CD4-positive, alpha-beta T cell (primary cell): Measurements from ENCODE around the gene MBLAC1. TPM values are rescaled to one million over a fixed set of nuclear protein-coding genes. Genes with fewer than 3 reads are reported as not detected.

Experiments
- ATAC-seq: fragments of 200-7000 bp; cut with Tn5 transposase; one replicate; pipeline ENCODE4 v1.10.0; 2022; ENCODE audit warnings: mild to moderate bottlenecking; ENCODE audit not compliant: poor library complexity
- CTCF ChIA-PET: fragments of 350-600 bp; sonication (Branson Sonifier 250); formaldehyde crosslinking; loops from one replicate; lab custom pipeline; 2021; ENCODE audit warnings: antibody characterized with exemption, inconsistent platforms; lab: Charles Lee
- POLR2A ChIA-PET: fragments of 350-600 bp; sonication (Branson Sonifier 250); formaldehyde crosslinking; loops from one replicate; lab custom pipeline; 2021; ENCODE audit warnings: antibody characterized with exemption, inconsistent platforms; lab: Charles Lee
- DNase-seq, 14 experiments: peaks; one replicate each; pipeline ENCODE4 v3.0.0-alpha.2; 2013 to 2020; ENCODE audit warnings: mixed read lengths in 2 of 14
- H3K27ac ChIP-seq, 2 donors: one replicate each; pipeline versions ENCODE4 v1.5.1 to v1.7.0; 2013; ENCODE audit warnings: low read length in 2 of 2, low read depth in 1 of 2, mild to moderate bottlenecking in 1 of 2
- H3K27me3 ChIP-seq, 2 experiments: 1 replicate in 1 of 2; 2 replicates in 1 of 2; pipeline versions ENCODE4 v1.6.1 to v1.7.0; 2013; ENCODE audit warnings: low read length in 2 of 2, control low read depth in 1 of 2, mild to moderate bottlenecking in 1 of 2, moderate library complexity in 1 of 2; ENCODE audit not compliant: insufficient read depth in 2 of 2, control insufficient read depth in 1 of 2
- H3K36me3 ChIP-seq: one replicate; pipeline ENCODE4 v1.6.1; 2013; ENCODE audit warnings: low read length, control low read depth; ENCODE audit not compliant: insufficient read depth
- H3K4me1 ChIP-seq: one replicate; pipeline ENCODE4 v1.6.1; 2013; ENCODE audit warnings: low read length, control low read depth; ENCODE audit not compliant: insufficient read depth
- H3K4me3 ChIP-seq: one replicate; pipeline ENCODE4 v1.5.1; 2013; ENCODE audit warnings: mild to moderate bottlenecking, low read length, moderate library complexity
- H3K9me3 ChIP-seq, 2 experiments: 1 replicate in 1 of 2; 2 replicates in 1 of 2; pipeline versions ENCODE4 v1.6.1 to v1.7.0; 2013; ENCODE audit warnings: low read length in 2 of 2, mild to moderate bottlenecking in 2 of 2, control low read depth in 1 of 2, moderate library complexity in 1 of 2; ENCODE audit not compliant: control insufficient read depth in 1 of 2, insufficient read depth in 1 of 2
- H3K27ac Mint-ChIP-seq: one replicate; pipeline ENCODE4 v1.8.0; 2020; ENCODE audit warnings: mixed read lengths
- H3K27me3 Mint-ChIP-seq: one replicate; pipeline ENCODE4 v1.8.0; 2021; ENCODE audit warnings: mixed read lengths
- H3K36me3 Mint-ChIP-seq: one replicate; pipeline ENCODE4 v1.8.0; 2021; ENCODE audit warnings: low read depth, mixed read lengths
- H3K4me1 Mint-ChIP-seq: one replicate; pipeline ENCODE4 v1.8.0; 2021; ENCODE audit warnings: low read depth, mixed read lengths
- H3K4me3 Mint-ChIP-seq: one replicate; pipeline ENCODE4 v1.8.0; 2020; ENCODE audit warnings: mild to moderate bottlenecking, mixed read lengths
- H3K9me3 Mint-ChIP-seq: one replicate; pipeline ENCODE4 v1.8.0; 2020; ENCODE audit warnings: mixed read lengths
- CTCF ChIP-seq: fragments of 200-600 bp; IDR thresholded peaks from one replicate; pipeline ENCODE4 v1.8.0; 2022; ENCODE audit warnings: antibody characterized with exemption, mild to moderate bottlenecking
- intact Hi-C, 2 experiments: fragments of 100-400 bp; cut with DNase I in 1 of 2; cut with micrococcal nuclease in 1 of 2; formaldehyde crosslinking; loops; one replicate each; pipeline versions ENCODE4 v1.15.1 to v1.9.0; 2023 to 2025; cut with DNase I, micrococcal nuclease
- total RNA-seq, 174 experiments: library from RNA in 2 of 174; stranded (reverse) in 2 of 174; gene quantifications; one replicate each; pipeline ENCODE4 v1.2.3 and lab custom pipeline; 2021 to 2026

Gene MBLAC1
- total RNA-seq, 2 experiments from 2014 or later: 3.7 to 4.4 TPM

- DNase-seq (peak in 4 of 14 experiments; percentile 45 to 52 (median 48)), ATAC-seq (peak; percentile 43)
- H3K9me3 Mint-ChIP-seq: no peaks in the 10 kb centered on the region
- Histone ChIP-seq H3K4me1 (peaks cover 63% of the 10 kb centered on the region), H3K4me3 (no peak overlapping the region), H3K27me3 (no peaks in the 10 kb centered on the region), H3K27ac (peak overlapping the region; percentile 53 to 66), H3K36me3 (no peaks in the 10 kb centered on the region), H3K9me3 (peaks cover 0 to 3% of the 10 kb centered on the region in 2 experiments)
- peaks cover 61% of the 10 kb centered on the region for H3K4me1 Mint-ChIP-seq
- no peaks in the 10 kb centered on the region for H3K36me3 Mint-ChIP-seq
- peak overlapping the region; percentile 75 for H3K4me3 Mint-ChIP-seq
- intact Hi-C loops: loop anchor here in 1 of 2 experiments (2.0 to 10.0 kb wide), 2 partner anchors 14 to 52 kb away; partner anchors contain the start of genes GPC2, PVRIG and STAG3
- no peaks in the 10 kb centered on the region for H3K27me3 Mint-ChIP-seq
- POLR2A ChIA-PET: interaction anchor here (0.6 to 8.3 kb wide), 9 partner anchors 9 to 48 kb away, joined by 3 to 109 read pairs (median 4); partner anchors contain the start of genes GPC2, LAMTOR4, MBLAC1 and STAG3
- TF ChIP-seq CTCF: no peak
- peak overlapping the region; percentile 91 for H3K27ac Mint-ChIP-seq
- CTCF ChIA-PET: interaction anchor here (0.7 to 1.2 kb wide), 3 partner anchors 9 to 32 kb away, joined by 3 to 4 read pairs (median 4); no protein-coding TSS in a partner anchor
Measured at GRCh38 chr7:100163006-100163531, 36.3 kb downstream of the MBLAC1 start.

GRCh38 chr7:100163871-100164270 is 37.1 kb downstream of the MBLAC1 start:
- ChIA-PET POLR2A (interaction anchor here (0.6 to 8.3 kb wide), 8 partner anchors 8 to 47 kb away, joined by 3 to 109 read pairs (median 5); partner anchors contain the start of genes GPC2, LAMTOR4, MBLAC1 and STAG3), CTCF (interaction anchor here (0.7 to 1.2 kb wide), 2 partner anchors 8 to 33 kb away, joined by 4 read pairs; no protein-coding TSS in a partner anchor)
- Mint-ChIP-seq H3K36me3 (no peaks in the 10 kb centered on the region), H3K4me3 (peak overlapping the region; percentile 75), H3K27ac (peak overlapping the region; percentile 91), H3K27me3 (no peaks in the 10 kb centered on the region), H3K9me3 (no peaks in the 10 kb centered on the region), H3K4me1 (peaks cover 66% of the 10 kb centered on the region)
- TF ChIP-seq CTCF: no peak
- H3K27me3 ChIP-seq: no peaks in the 10 kb centered on the region
- H3K27ac ChIP-seq: peak overlapping the region; percentile 53 to 66
- no peaks in the 10 kb centered on the region for H3K36me3 ChIP-seq
- intact Hi-C loops: loop anchor here in 1 of 2 experiments (2.0 to 10.0 kb wide), 2 partner anchors 13 to 51 kb away; partner anchors contain the start of genes GPC2, PVRIG and STAG3
- peaks cover 67% of the 10 kb centered on the region for H3K4me1 ChIP-seq
- DNase-seq: no peak
- H3K4me3 ChIP-seq: no peak overlapping the region
- no peak for ATAC-seq
- H3K9me3 ChIP-seq: peaks cover 0 to 3% of the 10 kb centered on the region in 2 experiments

GRCh38 chr7:100166317-100166940 is 39.7 kb downstream of the MBLAC1 start:
- no peaks in the 10 kb centered on the region for H3K36me3 Mint-ChIP-seq
- H3K4me1 Mint-ChIP-seq: peaks cover 82% of the 10 kb centered on the region
- ChIA-PET CTCF (interaction anchor here (1.0 to 1.5 kb wide), 3 partner anchors 24 to 34 kb away, joined by 3 to 6 read pairs (median 3); no protein-coding TSS in a partner anchor), POLR2A (interaction anchor here (0.6 to 8.3 kb wide), 15 partner anchors 8 to 403 kb away, joined by 3 to 109 read pairs (median 4); partner anchors contain the start of genes AP4M1, GPC2, LAMTOR4 and MCM7)
- H3K27ac Mint-ChIP-seq: peak overlapping the region; percentile 91
- no peaks in the 10 kb centered on the region for H3K27me3 Mint-ChIP-seq
- H3K4me3 Mint-ChIP-seq: peak overlapping the region; percentile 91
- ATAC-seq (peak; percentile 66), DNase-seq (peak in 9 of 14 experiments; percentile 36 to 80 (median 54))
- no peaks in the 10 kb centered on the region for H3K27me3 ChIP-seq
- no peak for TF ChIP-seq CTCF
- intact Hi-C loops: loop anchor here in 1 of 2 experiments (10.0 kb wide), 1 partner anchor 48 kb away; the partner anchor contains the start of gene PVRIG
- H3K4me3 ChIP-seq: peak overlapping the region; percentile 61
- H3K36me3 ChIP-seq: no peaks in the 10 kb centered on the region
- H3K27ac ChIP-seq: peak overlapping the region; percentile 53 to 66
- H3K4me1 ChIP-seq: peaks cover 84% of the 10 kb centered on the region
- no peaks in the 10 kb centered on the region for H3K9me3 Mint-ChIP-seq
- peaks cover 0 to 3% of the 10 kb centered on the region in 2 experiments for H3K9me3 ChIP-seq
